Activated CD4-positive, CD25-positive, alpha-beta regulatory T cell (primary cell): ENCODE data around the gene CDYL2.
"Not testable (repeated sequence)": the region's sequence is repeated elsewhere in the genome, so short reads cannot be mapped to it uniquely, and the experiment has no call there.

Experiments
- DNase-seq, 4 experiments: peaks; one replicate each; lab custom pipeline; 2025; lab: John Stamatoyannopoulos, UW

Gene CDYL2

GRCh38 chr16:80744856-80745255 is 59.5 kb downstream of the CDYL2 start:
- DNase-seq, result no peak

- DNase-seq, result no peak
Measured at GRCh38 chr16:80743772-80744171, 60.6 kb downstream of the CDYL2 start.

- no peak for DNase-seq
Measured at GRCh38 chr16:80743273-80743672, 61.1 kb downstream of the CDYL2 start.

GRCh38 chr16:80742331-80742730 is 62.1 kb downstream of the CDYL2 start:
- DNase-seq, result no peak

GRCh38 chr16:80741724-80742123 is 62.7 kb downstream of the CDYL2 start:
- DNase-seq, result no peak

GRCh38 chr16:80739523-80739922 is 64.9 kb downstream of the CDYL2 start:
- DNase-seq, result no peak

GRCh38 chr16:80738521-80738920 is 65.9 kb downstream of the CDYL2 start:
- no peak for DNase-seq

GRCh38 chr16:80735846-80736245 is 68.6 kb downstream of the CDYL2 start:
- no peak for DNase-seq

- DNase-seq, result no peak
Measured at GRCh38 chr16:80733407-80733806, 71.0 kb downstream of the CDYL2 start.

GRCh38 chr16:80731915-80732314 is 72.5 kb downstream of the CDYL2 start:
- no peak for DNase-seq

- not testable (repeated sequence) for DNase-seq
Measured at GRCh38 chr16:80727066-80727763, 77.2 kb downstream of the CDYL2 start.

- DNase-seq, result no peak
Measured at GRCh38 chr16:80725566-80726162, 78.7 kb downstream of the CDYL2 start.

GRCh38 chr16:80723981-80724380 is 80.4 kb downstream of the CDYL2 start:
- no peak for DNase-seq

GRCh38 chr16:80723091-80723490 is 81.3 kb downstream of the CDYL2 start:
- DNase-seq, result no peak

GRCh38 chr16:80720804-80721371 is 83.5 kb downstream of the CDYL2 start:
- DNase-seq, result no peak

- no peak for DNase-seq
Measured at GRCh38 chr16:80719573-80719972, 84.8 kb downstream of the CDYL2 start.

GRCh38 chr16:80718480-80719220 is 85.7 kb downstream of the CDYL2 start:
- no peak for DNase-seq

GRCh38 chr16:80717611-80718010 is 86.8 kb downstream of the CDYL2 start:
- no peak for DNase-seq

- no peak for DNase-seq
Measured at GRCh38 chr16:80716564-80717139, 87.7 kb downstream of the CDYL2 start.

GRCh38 chr16:80711406-80711805 is 93.0 kb downstream of the CDYL2 start:
- DNase-seq, result no peak

GRCh38 chr16:80710918-80711317 is 93.5 kb downstream of the CDYL2 start:
- no peak for DNase-seq

GRCh38 chr16:80708823-80709222 is 95.6 kb downstream of the CDYL2 start:
- no peak for DNase-seq

- no peak for DNase-seq
Measured at GRCh38 chr16:80707686-80708085, 96.7 kb downstream of the CDYL2 start.
